DMS114 treated with DMSO at 0.1 percent for 48 hours (cell line): Measurements from ENCODE around the gene RFX2.

Experiments used
- DNase-seq: peaks from one replicate; lab custom pipeline; 2025; ENCODE audit not compliant: unreplicated experiment; lab: John Stamatoyannopoulos, UW

The RFX2 gene

DNA sequence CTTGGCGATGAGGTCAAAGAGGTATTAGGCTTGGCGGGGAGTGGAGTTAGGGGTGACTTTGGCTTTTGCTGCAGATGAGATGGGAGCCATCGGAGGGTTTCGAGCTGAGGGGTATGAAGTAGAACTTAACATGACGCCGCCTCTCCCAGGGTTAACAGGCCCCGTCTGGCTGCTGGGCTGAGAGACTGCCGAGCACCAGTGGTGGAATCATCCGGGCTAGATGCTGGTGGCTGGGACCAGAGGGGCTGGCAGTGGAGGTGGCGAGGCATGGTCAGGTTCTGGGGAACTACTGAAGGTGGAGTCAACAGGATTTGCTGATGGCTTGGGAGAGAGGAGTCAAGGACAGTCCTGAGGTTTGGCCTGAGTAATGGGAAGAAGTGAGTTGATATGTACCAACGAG lies 4.9 kb downstream of the RFX2 start:
- DNase-seq, result no peak

DNA sequence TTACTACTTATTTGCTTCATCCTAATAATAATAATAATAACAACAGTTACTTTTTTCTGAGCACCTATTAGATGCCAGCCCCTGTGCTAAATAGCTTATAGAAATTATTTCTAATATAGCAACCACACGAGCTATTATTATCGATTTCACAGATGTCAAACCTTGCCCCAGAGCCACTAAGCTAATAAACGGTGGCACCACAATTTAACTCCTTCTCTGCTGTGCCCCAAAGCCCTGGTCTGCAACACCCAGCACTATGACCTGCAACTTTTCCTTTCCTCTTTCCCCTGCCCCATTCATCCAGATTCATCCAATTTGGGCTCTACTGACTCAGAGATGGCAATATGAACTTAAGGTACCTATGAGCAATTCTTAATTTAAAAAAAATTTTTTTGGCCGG lies 6.4 kb downstream of the RFX2 start:
- no peak for DNase-seq

GRCh38 chr19:6103217-6103644 lies 7.1 kb downstream of the RFX2 start:
- DNase-seq, result no peak

- DNase-seq, result no peak
Observed at GRCh38 chr19:6101991-6102390, 8.3 kb downstream of the RFX2 start.

DNA sequence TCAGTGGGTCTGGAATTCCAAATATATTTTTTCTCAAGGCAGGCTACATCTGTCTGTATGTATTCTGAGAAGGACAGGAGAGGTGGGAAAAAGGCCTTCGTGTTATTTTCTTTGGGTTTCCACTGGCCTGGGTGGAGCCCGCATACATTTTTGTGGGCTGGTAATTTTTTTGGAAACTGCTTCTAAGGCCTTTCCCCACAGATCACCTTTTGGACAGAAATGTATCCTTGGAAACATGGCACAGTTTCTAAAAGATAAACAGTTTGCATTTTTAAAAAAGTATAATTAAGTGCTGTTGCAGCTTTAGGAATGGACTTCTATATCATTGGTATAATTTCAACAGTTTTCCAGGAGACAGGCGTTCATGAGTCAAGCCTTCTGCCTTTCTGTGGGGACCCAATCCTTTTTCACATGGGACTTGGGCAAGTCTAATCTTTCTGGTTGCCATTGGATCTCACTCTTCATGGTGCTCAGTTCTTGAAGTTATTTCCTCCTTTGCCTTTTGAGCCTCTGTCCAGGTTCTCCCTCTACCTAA lies 8.9 kb downstream of the RFX2 start:
- no peak for DNase-seq

DNA sequence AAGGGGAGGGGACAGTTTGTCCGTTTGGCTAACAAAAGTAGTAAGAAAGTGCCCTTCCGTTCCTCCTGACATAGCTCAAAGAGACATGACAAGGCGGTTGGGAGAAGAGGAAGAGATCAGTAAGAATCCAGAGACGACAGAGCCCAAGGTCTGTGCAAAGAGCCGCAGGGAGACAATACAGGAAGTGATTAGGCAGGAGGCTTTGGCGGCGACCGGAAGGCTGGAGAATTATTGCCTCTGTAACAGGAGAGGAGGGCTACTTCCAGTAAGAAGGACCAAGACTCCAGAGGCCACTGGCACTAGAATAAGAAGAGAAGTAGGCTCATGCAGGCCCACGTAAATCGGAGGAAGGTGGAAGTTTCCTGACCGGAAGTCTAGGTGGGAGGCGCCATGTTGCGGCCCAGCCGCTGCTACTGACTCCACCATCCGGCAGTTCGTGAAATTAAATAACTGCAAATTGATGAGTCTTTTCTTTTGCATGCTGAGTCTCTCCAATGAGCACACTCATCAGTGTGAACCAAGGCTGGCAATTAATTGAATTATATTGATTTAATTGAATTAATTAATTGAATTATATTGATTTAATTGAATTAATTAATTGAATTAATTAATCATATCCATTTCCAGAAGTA lies 9.9 kb downstream of the RFX2 start:
- DNase-seq, result no peak

GRCh38 chr19:6099599-6099998 lies 10.7 kb downstream of the RFX2 start:
- no peak for DNase-seq

GRCh38 chr19:6099033-6099432 lies 11.3 kb downstream of the RFX2 start:
- DNase-seq, result no peak

DNA sequence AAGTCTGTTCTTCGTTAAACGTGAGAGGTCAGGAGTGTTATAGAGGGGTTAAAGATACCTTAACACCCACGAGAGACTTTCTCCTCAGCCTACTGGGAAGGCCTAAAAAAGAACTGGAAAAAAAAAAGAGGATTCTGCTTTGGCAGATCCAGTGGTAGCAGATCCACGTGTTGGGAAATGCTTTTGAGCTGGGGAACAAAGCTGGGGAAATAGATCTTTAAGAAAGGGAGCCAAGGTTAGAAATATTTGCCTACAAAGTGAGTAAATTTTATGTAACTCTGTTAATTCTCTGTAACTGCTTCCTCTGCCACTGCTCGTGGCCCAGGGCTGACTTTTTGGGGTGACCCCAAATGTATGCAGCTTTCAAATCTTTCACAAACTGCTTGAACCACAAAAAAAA lies 11.7 kb downstream of the RFX2 start:
- DNase-seq, result no peak

- DNase-seq, result no peak
Observed at GRCh38 chr19:6097911-6098310, 12.4 kb downstream of the RFX2 start.

GRCh38 chr19:6095760-6096159 lies 14.5 kb downstream of the RFX2 start:
- DNase-seq, result no peak

DNA sequence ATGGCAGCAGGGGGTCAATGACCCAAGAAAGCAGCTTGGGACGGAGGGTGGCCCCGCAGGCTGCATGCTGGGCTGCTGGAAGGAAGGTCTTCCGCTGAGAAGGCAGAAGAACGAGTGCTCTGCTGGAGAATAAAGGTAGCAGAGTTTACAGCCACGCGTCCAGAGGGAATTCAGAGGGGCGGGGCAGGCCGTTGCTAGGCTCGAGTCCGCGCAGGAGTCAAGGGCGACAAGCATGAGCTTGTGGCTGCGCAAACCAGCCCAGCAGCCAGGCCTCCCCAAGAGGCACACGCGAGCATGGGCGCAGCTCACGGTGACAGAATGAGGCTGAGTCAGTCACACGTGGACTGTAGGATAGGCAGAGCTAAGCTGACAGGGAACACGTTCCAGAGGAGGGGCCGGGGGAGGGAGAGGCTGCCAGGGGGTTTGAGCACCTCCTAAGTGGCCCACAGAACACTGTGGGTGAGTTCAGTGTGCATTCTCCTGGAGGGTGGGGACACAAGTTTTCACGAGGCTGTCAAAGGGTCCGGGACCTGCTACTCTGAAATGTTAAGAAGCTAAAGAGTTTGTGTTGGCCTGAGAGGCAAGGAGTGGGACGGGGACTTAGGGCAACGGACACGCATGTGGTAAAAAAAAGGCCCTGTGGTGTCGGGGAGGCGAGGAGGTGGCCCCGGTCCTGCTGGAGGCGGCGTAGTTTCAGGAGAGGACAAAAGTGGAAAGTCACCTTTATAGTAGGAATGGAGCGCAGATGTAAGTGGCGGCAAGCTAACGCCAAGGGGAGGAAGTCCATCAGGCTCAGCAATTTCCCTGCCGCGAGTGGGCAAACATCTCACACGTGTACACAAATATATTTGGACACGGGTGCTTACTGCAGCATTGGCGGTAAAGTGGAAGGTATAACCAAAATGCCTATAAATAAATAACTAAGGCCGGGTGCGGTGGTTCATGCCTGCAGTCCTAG lies 17.7 kb downstream of the RFX2 start:
- DNase-seq, result no peak

DNA sequence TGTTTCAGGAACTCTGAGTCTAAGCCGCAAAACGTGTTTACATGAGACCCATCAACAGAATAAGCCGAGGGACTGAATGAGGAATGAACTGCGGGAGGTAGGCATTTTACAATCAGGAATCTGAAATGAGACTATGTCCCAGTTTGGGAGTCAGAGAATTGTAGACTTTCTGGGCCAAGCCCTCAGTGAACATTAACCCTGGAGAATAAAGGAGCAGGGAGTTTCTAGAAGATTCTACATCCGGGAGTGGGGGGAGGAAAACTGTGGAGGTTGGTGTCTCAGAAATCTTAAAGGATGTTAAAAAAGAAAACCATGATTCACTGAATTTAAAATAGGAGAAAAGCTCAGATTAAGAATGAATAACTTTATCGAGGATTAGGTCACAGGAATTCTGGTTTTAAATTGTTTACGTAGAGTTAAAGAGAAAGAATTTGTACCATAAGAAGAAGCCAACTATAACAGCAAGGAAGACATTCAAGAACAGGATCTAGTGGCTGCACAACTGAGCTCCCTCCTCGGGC lies 18.5 kb downstream of the RFX2 start:
- no peak for DNase-seq

DNA sequence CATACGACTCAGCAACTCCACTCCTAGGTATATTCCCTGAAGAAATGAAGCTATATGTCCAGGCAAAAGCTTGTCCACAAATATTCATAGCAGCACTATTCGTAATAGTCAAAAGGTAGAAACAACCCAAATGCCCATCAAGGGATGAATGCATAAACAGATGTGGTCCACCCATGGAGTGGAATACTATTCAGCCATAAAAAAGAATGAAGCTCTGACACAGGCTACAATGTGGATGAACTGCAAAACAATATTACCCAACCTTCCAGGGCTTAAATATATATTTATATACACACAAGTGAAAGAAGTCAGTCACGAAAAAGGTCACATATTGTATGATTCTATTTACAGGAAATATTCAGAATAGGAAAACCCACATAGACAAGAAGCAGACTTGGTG lies 19.7 kb downstream of the RFX2 start:
- DNase-seq, result no peak

GRCh38 chr19:6088602-6089049 lies 21.7 kb downstream of the RFX2 start:
- no peak for DNase-seq

DNA sequence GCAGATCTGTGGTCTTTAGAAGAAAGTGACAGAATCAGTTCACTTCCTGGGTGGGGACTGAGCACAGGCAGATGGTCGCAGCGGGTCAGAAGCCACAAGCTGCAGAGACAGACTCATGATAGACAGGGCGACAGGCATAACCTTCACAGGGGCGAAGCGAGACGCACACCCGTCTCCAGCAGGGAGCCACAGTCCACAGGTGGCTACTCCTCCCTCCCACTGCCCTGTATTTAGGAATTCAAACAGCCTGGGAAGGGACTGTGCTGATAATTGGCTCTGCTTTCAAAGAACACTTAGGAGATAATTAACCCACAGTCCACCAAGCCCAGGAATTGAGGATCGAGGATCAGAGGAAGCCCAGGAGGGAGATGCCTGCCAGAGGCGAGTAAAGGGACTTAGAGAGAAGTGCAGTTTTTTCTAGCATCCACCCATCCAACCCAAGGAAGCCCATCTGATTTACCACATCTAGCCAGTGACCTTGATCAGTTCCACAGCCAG lies 23.2 kb downstream of the RFX2 start:
- no peak for DNase-seq

DNA sequence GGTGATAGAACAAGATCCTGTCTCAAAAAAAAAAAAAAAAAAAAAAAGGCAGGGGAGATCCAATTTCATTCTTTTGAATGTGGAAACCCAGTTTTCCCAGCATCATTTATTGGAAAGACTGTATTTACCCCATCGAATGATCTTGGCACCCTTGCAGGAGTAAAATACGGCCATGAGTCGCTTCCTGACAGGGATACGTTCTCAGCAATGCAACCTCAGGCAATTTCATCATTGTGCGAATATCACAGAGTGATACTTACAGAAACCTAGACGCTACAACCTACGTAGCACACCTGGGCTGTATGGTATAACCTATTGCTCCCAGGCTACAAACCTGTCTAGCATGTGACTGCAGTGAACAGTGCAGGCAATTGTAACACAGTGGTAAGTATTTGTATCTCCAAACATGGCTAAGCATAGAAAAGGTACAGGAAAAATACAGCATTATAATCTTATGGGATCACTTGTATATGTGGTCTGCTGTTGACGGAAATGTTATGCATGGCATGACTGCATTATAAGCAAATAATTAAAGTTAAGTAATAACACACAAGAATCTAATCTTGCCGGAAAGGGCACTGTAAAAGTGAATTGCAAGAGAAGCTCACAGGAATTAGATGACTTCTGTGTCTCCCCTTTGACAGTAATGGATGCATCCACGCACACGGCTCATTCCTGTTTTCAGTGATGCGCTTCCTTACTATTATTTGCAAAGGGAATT lies 24.1 kb downstream of the RFX2 start:
- no peak for DNase-seq

GRCh38 chr19:6084821-6085220 lies 25.5 kb downstream of the RFX2 start:
- DNase-seq, result no peak

- DNase-seq, result no peak
Observed at GRCh38 chr19:6079107-6079506, 31.2 kb downstream of the RFX2 start.

- DNase-seq, result no peak
Observed at GRCh38 chr19:6078068-6078467, 32.2 kb downstream of the RFX2 start.
